Smooth muscle cell of trachea (primary cell): ENCODE data around the gene CLCNKB. TPM values are rescaled to one million over a fixed set of nuclear protein-coding genes. Genes with fewer than 3 reads are reported as not detected.

ENCODE experiments used
- total RNA-seq: library from RNA; depleted of rRNA; stranded (reverse); fragments of >200 nt; gene quantifications from 2 replicates; pipeline ENCODE4 v1.2.1, GENCODE V29; 2014

CLCNKB gene
- under 0.01 TPM in 1 of 2 replicates, not detected in the other for total RNA-seq

GRCh38 chr1:16043521-16043920 lies at the start of gene CLCNKB:
TSS of gene CLCNKB (plus strand) at chr1:16043782. CDS start at chr1:16044493, 711 bp downstream.

GRCh38 chr1:16017461-16018303 lies 25.9 kb upstream of the CLCNKB start, which contains the start of gene HSPB7:
TSS of gene HSPB7 (minus strand) at chr1:16018043. CDS start at chr1:16017963, 80 bp downstream.

GRCh38 chr1:16021681-16022080 lies 21.9 kb upstream of the CLCNKB start, which contains the start of gene CLCNKA:
TSS of gene CLCNKA (plus strand) at chr1:16022036. CDS start at chr1:16022620, 584 bp downstream.

DNA sequence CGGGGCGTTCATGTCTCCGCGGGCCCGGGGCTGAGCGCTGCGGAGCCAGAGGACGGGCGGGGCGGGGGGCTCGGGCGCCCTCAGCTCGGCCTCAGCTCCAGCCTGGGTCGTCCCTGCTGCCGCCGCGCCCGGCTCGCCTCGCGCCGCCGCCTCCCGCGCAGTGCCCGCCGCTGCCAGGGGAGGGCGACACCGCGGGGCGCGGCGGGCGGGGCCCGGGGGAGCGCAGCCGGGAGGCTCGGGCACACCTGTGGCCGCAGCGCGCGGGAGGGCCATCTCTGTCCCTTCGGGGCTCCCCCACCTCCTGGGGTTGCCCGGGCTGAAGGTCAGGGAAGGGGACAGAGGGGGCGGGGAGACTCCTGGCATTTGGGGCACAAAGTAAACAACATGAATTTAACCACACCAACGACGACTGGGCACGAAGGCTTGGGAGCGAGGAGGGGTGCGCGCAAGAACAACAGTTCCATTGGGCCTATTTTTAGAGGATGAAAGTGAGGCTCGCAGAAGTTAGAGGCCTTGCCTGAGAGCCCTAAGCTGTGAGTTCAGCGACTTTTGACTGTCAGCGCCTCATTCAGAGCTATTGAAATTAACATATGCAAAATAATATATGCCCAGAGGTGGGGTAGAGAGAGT lies 30.0 kb downstream of the CLCNKB start, which contains the start of gene FAM131C:
Gene FAM131C, minus strand, starts transcription at position 162 of the 630 bp plus-strand sequence. CDS start 209 bp downstream, outside the sequence.

Other genes with a start within 250 kb of the CLCNKB start
- 1.2 and 2.0 TPM in 2 replicates for gene UQCRHL, start 236.1 kb upstream of the CLCNKB start, total RNA-seq
- gene SPEN, start 196.1 kb upstream of the CLCNKB start, total RNA-seq: 13.4 and 19.9 TPM in 2 replicates
- gene ZBTB17, start 67.7 kb upstream of the CLCNKB start, total RNA-seq: 32.9 and 48.5 TPM in 2 replicates
- not detected in 2 replicates for gene SRARP, start 39.5 kb upstream of the CLCNKB start, total RNA-seq
- 3.3 and 5.0 TPM in 2 replicates for gene HSPB7, start 25.7 kb upstream of the CLCNKB start, total RNA-seq
- under 0.01 and 0.17 TPM in 2 replicates for gene CLCNKA, start 21.7 kb upstream of the CLCNKB start, total RNA-seq
- 0.15 and 0.50 TPM in 2 replicates for gene FAM131C, start 29.9 kb downstream of the CLCNKB start, total RNA-seq
- gene EPHA2, start 112.3 kb downstream of the CLCNKB start, total RNA-seq: 4.2 and 10.1 TPM in 2 replicates
- gene ARHGEF19, start 168.9 kb downstream of the CLCNKB start, total RNA-seq: 3.5 and 6.3 TPM in 2 replicates
- gene CPLANE2, start 193.4 kb downstream of the CLCNKB start, total RNA-seq: 9.5 and 15.9 TPM in 2 replicates